GM19455 (cell line): Measurements from ENCODE around the gene CEP104.

Source experiments
- ATAC-seq: cut with Tn5 transposase; IDR thresholded peaks from one replicate; pipeline ENCODE4 v1.9.1; 2021; ENCODE audit not compliant: unreplicated experiment

The CEP104 gene

GRCh38 chr1:3869751-3870301, 12.8 kb upstream of the CEP104 start:
- no peak for ATAC-seq

GRCh38 chr1:3868464-3869006, 11.5 kb upstream of the CEP104 start:
- ATAC-seq: no peak

GRCh38 chr1:3865606-3866160, 8.7 kb upstream of the CEP104 start:
- ATAC-seq: no peak

GRCh38 chr1:3864884-3865283, 7.9 kb upstream of the CEP104 start:
- ATAC-seq: no peak

GRCh38 chr1:3863231-3863935, 6.4 kb upstream of the CEP104 start:
- no peak for ATAC-seq

GRCh38 chr1:3858231-3858981, 1.4 kb upstream of the CEP104 start:
- no peak for ATAC-seq

- ATAC-seq: no peak
These were observed 749 bp upstream of the CEP104 start for GRCh38 chr1:3857791-3858129.

- no peak for ATAC-seq
These were observed 4.1 kb downstream of the CEP104 start for GRCh38 chr1:3852711-3853485.

- ATAC-seq: no peak
These were observed 4.9 kb downstream of the CEP104 start for GRCh38 chr1:3852091-3852490.

GRCh38 chr1:3851292-3851691, 5.7 kb downstream of the CEP104 start:
- ATAC-seq: no peak

- ATAC-seq: no peak
These were observed 6.2 kb downstream of the CEP104 start for GRCh38 chr1:3850857-3851256.

GRCh38 chr1:3847081-3847480, 9.9 kb downstream of the CEP104 start:
- ATAC-seq: no peak

- ATAC-seq: no peak
These were observed 10.5 kb downstream of the CEP104 start for GRCh38 chr1:3846541-3846940.

- no peak for ATAC-seq
These were observed 14.1 kb downstream of the CEP104 start for GRCh38 chr1:3842912-3843311.

GRCh38 chr1:3841491-3841890, 15.5 kb downstream of the CEP104 start:
- no peak for ATAC-seq

GRCh38 chr1:3838788-3839187, 18.2 kb downstream of the CEP104 start:
- no peak for ATAC-seq

GRCh38 chr1:3837685-3838084, 19.3 kb downstream of the CEP104 start:
- ATAC-seq: no peak

GRCh38 chr1:3837200-3837599, 19.8 kb downstream of the CEP104 start:
- ATAC-seq: no peak

- no peak for ATAC-seq
These were observed 20.6 kb downstream of the CEP104 start for GRCh38 chr1:3836421-3836820.

- no peak for ATAC-seq
These were observed 22.3 kb downstream of the CEP104 start for GRCh38 chr1:3834701-3835100.

GRCh38 chr1:3831689-3832088, 25.3 kb downstream of the CEP104 start:
- ATAC-seq: no peak
